Neural progenitor cell (in vitro differentiated cells): ENCODE results near the gene FSTL5. TPM values are rescaled to one million over a fixed set of nuclear protein-coding genes. Genes with fewer than 3 reads are reported as not detected.

Experiments
- DNase-seq: peaks from one replicate; pipeline ENCODE4 v3.0.0-alpha.2; 2016; ENCODE audit warnings: low spot score
- H2AFZ ChIP-seq: fragments of 200-600 bp; sonication (generic); replicated peaks from 2 replicates; pipeline ENCODE4 v1.6.1; 2016; ENCODE audit warnings: antibody characterized with exemption
- H3F3A ChIP-seq: fragments of 200-600 bp; sonication (generic); 2 replicates; pipeline ENCODE4 v1.6.1; 2016; ENCODE audit warnings: antibody characterized with exemption, low read depth
- H3K27ac ChIP-seq: fragments of 200-600 bp; sonication (generic); 2 replicates; pipeline ENCODE4 v1.5.1; 2016; ENCODE audit warnings: mild to moderate bottlenecking
- H3K27me3 ChIP-seq: fragments of 200-600 bp; sonication (generic); 2 replicates; pipeline ENCODE4 v1.6.1; 2016; ENCODE audit warnings: mild to moderate bottlenecking, moderate library complexity
- H3K36me3 ChIP-seq: fragments of 200-600 bp; sonication (generic); 2 replicates; pipeline ENCODE4 v1.5.1; 2016
- H3K4me1 ChIP-seq: fragments of 200-600 bp; sonication (generic); 2 replicates; pipeline ENCODE4 v1.6.1; 2016; ENCODE audit warnings: mixed run types
- H3K4me2 ChIP-seq: fragments of 200-600 bp; sonication (generic); 2 replicates; pipeline ENCODE4 v1.6.1; 2016
- H3K4me3 ChIP-seq: fragments of 200-600 bp; sonication (generic); 2 replicates; pipeline ENCODE4 v1.5.1; 2016
- H3K79me2 ChIP-seq: fragments of 200-600 bp; sonication (generic); 2 replicates; pipeline ENCODE4 v1.6.1; 2016; ENCODE audit warnings: low read depth
- H3K9ac ChIP-seq: fragments of 200-600 bp; sonication (generic); 2 replicates; pipeline ENCODE4 v1.6.1; 2016
- H3K9me3 ChIP-seq: fragments of 200-600 bp; sonication (generic); 2 replicates; pipeline ENCODE4 v1.5.1; 2016; ENCODE audit warnings: low read depth
- H4K20me1 ChIP-seq: fragments of 200-600 bp; sonication (generic); 2 replicates; pipeline ENCODE4 v1.6.1; 2016; ENCODE audit warnings: low read depth
- H3K27ac Mint-ChIP-seq: 3 replicates; pipeline ENCODE4 v1.8.0; 2021; ENCODE audit warnings: mixed read lengths
- H3K27me3 Mint-ChIP-seq: 2 replicates; pipeline ENCODE4 v1.8.0; 2022; ENCODE audit warnings: low read depth, mild to moderate bottlenecking, inconsistent platforms, moderate library complexity, mixed read lengths; ENCODE audit not compliant: insufficient read depth
- H3K36me3 Mint-ChIP-seq: 3 replicates; pipeline ENCODE4 v1.8.0; 2021; ENCODE audit warnings: mixed read lengths
- H3K4me1 Mint-ChIP-seq: 3 replicates; pipeline ENCODE4 v1.8.0; 2021; ENCODE audit warnings: mixed read lengths
- H3K4me3 Mint-ChIP-seq: 3 replicates; pipeline ENCODE4 v1.8.0; 2021; ENCODE audit warnings: mild to moderate bottlenecking, moderate library complexity, mixed read lengths
- H3K9me3 Mint-ChIP-seq: 3 replicates; pipeline ENCODE4 v1.8.0; 2020; ENCODE audit warnings: mixed read lengths
- EZH2 ChIP-seq: fragments of 200-600 bp; sonication (generic); IDR thresholded peaks from 2 replicates; pipeline ENCODE4 v1.6.1; 2017; ENCODE audit warnings: antibody characterized with exemption, mild to moderate bottlenecking, moderate library complexity
- EZH2phosphoT487 ChIP-seq: fragments of 200-600 bp; sonication (generic); IDR thresholded peaks from 2 replicates; pipeline ENCODE4 v1.6.1; 2017; ENCODE audit warnings: antibody characterized with exemption
- total RNA-seq: library from RNA; depleted of rRNA; stranded (reverse); fragments of >200 nt; gene quantifications from 2 replicates; pipeline ENCODE4 v1.2.3, GENCODE V29; 2015; ENCODE audit warnings: low replicate concordance
- TF ChIP-seq, protein P1 (sequence below): fragments of 200-600 bp; sonication (generic); IDR thresholded peaks from 2 replicates; pipeline ENCODE4 v1.5.1; 2017; ENCODE audit warnings: antibody characterized with exemption, mild to moderate bottlenecking

FSTL5 gene
- total RNA-seq, 1 donor from 2014 or later = not detected

DNA sequence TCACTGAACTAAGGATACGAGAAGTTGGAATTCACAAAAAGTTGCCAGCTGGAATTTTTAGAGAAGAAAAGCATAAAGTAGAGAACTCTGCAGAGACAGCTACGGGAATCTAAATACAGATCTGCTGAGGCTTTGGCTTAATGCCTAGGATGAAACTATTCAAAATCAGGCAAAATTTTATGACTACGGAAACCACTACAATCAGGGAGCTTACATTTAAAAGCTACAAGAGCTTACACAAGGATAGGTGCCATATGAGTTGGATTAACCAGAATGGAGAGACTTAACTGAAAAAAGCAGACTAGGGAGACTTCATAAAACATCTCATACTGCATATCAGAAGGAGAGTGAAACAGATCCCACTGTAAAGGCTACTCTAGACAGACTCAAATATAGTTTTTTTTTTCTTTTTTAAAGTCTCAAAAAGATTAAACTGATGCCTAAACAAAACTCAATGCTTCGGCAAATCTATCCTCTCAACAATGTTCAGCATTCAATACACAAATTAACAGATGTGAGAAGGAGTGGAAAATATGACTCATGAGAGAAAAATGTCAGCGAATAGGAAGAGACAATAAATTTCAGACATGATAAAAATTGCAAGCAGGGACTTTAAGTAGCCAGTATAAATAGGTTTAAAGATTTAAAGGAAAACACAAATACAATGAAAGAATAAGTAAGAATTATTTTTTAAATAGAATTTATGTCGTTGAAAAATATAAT is 586.1 kb downstream of the FSTL5 start:
- H3K9me3 Mint-ChIP-seq = peaks cover 4% of the 10 kb centered on the region
- H3K27me3 Mint-ChIP-seq = peaks cover 4% of the 10 kb centered on the region
- Histone ChIP-seq H3K4me3 (no peak overlapping the region), H3K79me2 (no peaks in the 10 kb centered on the region), H3K9me3 (no peaks in the 10 kb centered on the region), H3K4me2 (no peak overlapping the region), H4K20me1 (no peaks in the 10 kb centered on the region), H3K27ac (no peak overlapping the region), H3F3A (no peaks in the 10 kb centered on the region), H3K4me1 (no peaks in the 10 kb centered on the region), H3K27me3 (no peaks in the 10 kb centered on the region), H3K9ac (no peak overlapping the region), H2AFZ (no peak overlapping the region), H3K36me3 (no peaks in the 10 kb centered on the region)
- H3K4me1 Mint-ChIP-seq = peaks cover 7% of the 10 kb centered on the region
- no peak overlapping the region for H3K4me3 Mint-ChIP-seq
- TF ChIP-seq, protein P1, sequence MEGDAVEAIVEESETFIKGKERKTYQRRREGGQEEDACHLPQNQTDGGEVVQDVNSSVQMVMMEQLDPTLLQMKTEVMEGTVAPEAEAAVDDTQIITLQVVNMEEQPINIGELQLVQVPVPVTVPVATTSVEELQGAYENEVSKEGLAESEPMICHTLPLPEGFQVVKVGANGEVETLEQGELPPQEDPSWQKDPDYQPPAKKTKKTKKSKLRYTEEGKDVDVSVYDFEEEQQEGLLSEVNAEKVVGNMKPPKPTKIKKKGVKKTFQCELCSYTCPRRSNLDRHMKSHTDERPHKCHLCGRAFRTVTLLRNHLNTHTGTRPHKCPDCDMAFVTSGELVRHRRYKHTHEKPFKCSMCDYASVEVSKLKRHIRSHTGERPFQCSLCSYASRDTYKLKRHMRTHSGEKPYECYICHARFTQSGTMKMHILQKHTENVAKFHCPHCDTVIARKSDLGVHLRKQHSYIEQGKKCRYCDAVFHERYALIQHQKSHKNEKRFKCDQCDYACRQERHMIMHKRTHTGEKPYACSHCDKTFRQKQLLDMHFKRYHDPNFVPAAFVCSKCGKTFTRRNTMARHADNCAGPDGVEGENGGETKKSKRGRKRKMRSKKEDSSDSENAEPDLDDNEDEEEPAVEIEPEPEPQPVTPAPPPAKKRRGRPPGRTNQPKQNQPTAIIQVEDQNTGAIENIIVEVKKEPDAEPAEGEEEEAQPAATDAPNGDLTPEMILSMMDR = no peak
- TF ChIP-seq EZH2phosphoT487 (no peak), EZH2 (no peak)
- no peaks in the 10 kb centered on the region for H3K36me3 Mint-ChIP-seq
- no peak overlapping the region for H3K27ac Mint-ChIP-seq
- DNase-seq = no peak

DNA sequence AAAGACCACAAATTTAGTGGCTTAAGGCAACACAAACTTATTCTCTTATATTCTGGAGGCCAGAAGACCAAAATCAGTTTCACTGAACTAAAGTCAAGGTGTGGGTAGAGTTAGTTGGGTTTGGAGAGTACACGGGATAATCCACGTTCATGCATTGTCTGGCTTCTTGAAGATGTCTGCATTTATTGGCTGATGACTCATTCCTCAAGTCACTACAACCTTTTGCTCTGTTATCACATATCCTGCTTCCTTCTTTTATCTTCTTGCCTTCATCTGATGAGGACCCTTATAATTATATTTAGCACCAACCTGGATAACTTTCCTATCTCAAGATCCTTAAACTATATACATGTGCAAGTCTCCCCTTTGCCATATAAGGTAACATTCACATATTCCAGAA is 590.0 kb downstream of the FSTL5 start:
- no peak for DNase-seq
- Histone ChIP-seq H2AFZ (no peak overlapping the region), H3K4me2 (no peak overlapping the region), H3K9me3 (no peaks in the 10 kb centered on the region), H3K27me3 (no peaks in the 10 kb centered on the region), H3K4me3 (no peak overlapping the region), H4K20me1 (no peaks in the 10 kb centered on the region), H3F3A (no peaks in the 10 kb centered on the region), H3K9ac (no peak overlapping the region), H3K27ac (no peak overlapping the region), H3K4me1 (no peaks in the 10 kb centered on the region), H3K79me2 (no peaks in the 10 kb centered on the region), H3K36me3 (no peaks in the 10 kb centered on the region)
- no peaks in the 10 kb centered on the region for H3K4me1 Mint-ChIP-seq
- H3K4me3 Mint-ChIP-seq = no peak overlapping the region
- H3K36me3 Mint-ChIP-seq = no peaks in the 10 kb centered on the region
- H3K9me3 Mint-ChIP-seq = peaks cover 4% of the 10 kb centered on the region
- H3K27me3 Mint-ChIP-seq = peaks cover 4% of the 10 kb centered on the region
- H3K27ac Mint-ChIP-seq = no peak overlapping the region
- TF ChIP-seq EZH2 (no peak), EZH2phosphoT487 (no peak)
- TF ChIP-seq, protein P1 = no peak

DNA sequence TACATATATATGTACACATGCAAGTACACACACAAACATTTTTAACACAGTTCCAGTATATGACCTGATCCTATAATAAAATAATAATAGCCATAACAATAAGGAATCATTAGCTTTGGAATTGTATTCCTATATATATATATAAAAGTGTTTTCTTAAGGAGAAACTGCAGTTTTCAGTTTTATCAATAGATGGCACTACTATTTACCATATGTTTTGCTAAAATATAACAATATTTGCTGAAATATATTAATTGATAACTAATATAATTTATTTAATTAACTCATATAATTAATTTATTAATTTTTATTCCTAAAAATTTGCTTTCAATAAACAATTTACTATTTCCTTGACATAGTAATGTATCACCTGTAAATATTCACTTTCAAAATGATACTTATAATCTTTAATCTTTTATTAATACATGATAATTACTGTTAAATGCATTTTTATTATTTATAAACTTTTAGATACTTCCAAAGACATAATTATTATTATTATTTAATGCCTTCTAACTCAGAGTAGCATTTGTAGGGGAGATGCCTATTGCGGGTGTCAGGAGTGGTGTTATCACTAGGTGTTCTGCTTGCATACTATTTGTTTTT is 599.5 kb downstream of the FSTL5 start:
- no peaks in the 10 kb centered on the region for H4K20me1 ChIP-seq
- H3K4me3 ChIP-seq = no peak overlapping the region
- H3K4me1 Mint-ChIP-seq = no peaks in the 10 kb centered on the region
- TF ChIP-seq EZH2phosphoT487 (no peak), EZH2 (no peak)
- TF ChIP-seq, protein P1 = peak; percentile 48
- H3K27ac ChIP-seq = no peak overlapping the region
- H3K27ac Mint-ChIP-seq = no peak overlapping the region
- H3K9ac ChIP-seq = no peak overlapping the region
- H3K9me3 ChIP-seq = no peaks in the 10 kb centered on the region
- H3K4me2 ChIP-seq = no peak overlapping the region
- no peak overlapping the region for H2AFZ ChIP-seq
- no peaks in the 10 kb centered on the region for H3K79me2 ChIP-seq
- DNase-seq = no peak
- no peaks in the 10 kb centered on the region for H3K27me3 ChIP-seq
- no peaks in the 10 kb centered on the region for H3K9me3 Mint-ChIP-seq
- H3F3A ChIP-seq = no peaks in the 10 kb centered on the region
- no peaks in the 10 kb centered on the region for H3K36me3 ChIP-seq
- no peaks in the 10 kb centered on the region for H3K36me3 Mint-ChIP-seq
- no peaks in the 10 kb centered on the region for H3K27me3 Mint-ChIP-seq
- H3K4me3 Mint-ChIP-seq = no peak overlapping the region
- no peaks in the 10 kb centered on the region for H3K4me1 ChIP-seq
